ENCODE results near the gene PKDREJ. TPM values are rescaled to one million over a fixed set of nuclear protein-coding genes. Genes with fewer than 3 reads are reported as not detected.

The PKDREJ gene
- total RNA-seq, 1 experiment from 2014 or later, result 0.02 TPM

DNA sequence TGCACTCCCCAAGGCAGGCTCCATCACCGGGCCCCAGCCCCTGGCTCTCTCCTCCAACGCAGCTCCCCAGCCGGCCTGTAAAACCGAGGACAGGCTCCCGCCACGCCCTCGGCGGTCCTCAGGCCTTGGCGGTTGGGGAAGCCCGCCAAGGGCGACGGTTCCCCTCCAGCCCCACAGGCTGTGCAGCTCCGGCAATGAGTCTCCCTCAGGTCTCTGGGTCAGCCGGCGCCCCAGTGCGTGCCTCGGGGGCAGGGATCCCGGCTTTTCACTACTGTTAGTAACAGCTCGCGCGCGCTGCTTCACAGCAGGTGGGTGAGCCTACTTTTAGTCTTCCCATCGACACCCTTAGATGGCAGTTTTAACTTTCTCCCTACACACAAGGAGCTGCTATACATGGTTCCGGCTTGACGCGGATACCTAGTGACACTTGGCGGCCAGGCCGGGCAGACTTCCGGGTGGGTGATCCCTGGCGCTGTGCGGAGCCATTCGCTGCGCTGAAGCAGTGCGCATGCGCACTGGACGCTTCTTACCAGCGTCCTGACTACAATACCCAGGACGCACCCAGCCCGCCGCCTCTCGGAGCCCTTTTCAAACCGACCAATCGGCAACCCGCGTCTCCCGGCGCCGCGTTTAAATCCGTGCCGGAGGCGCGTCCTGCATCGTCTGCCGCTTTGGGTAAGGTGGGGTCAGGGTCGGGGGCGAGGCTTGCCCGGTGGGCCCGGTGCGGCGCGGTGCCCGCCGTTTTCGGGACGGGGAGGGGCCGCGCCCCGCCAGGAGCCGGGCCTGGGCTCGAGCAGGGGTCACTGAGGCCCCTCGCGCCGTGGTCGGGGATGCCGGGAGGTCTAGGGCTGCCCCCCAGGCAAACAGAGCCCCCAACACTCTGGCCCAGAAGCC is 33.4 kb upstream of the PKDREJ start, which contains the start of gene GTSE1 (continued):
- TF ChIP-seq PRDM15 (CRISPR knock-in tag; IDR thresholded peaks at IDR 0.05) (no peak), FOXK1 (CRISPR knock-in tag; IDR thresholded peaks at IDR 0.05) (peak; percentile 85), ATF1 (CRISPR knock-in tag; IDR thresholded peaks at IDR 0.05) (no peak), ZNF232 (CRISPR knock-in tag; IDR thresholded peaks at IDR 0.05) (0 out of 2 replicates have a peak, but pooled peaks have one; percentile 45), USF2 (CRISPR knock-in tag; IDR thresholded peaks at IDR 0.05) (peak; percentile 43), JUN (CRISPR knock-in tag; IDR thresholded peaks at IDR 0.05) (0 out of 2 replicates have a peak, but pooled peaks have one; percentile 28), E2F5 (CRISPR knock-in tag; IDR thresholded peaks at IDR 0.05) (peak; percentile 78; the same call in 1 of the 2 replicates), IRF2 (CRISPR knock-in tag; IDR thresholded peaks at IDR 0.05; ENCODE audit: borderline replicate concordance, low read depth) (no peak), MAX (CRISPR knock-in tag; IDR thresholded peaks at IDR 0.05) (peak; percentile 82; the same call in 1 of the 2 replicates), MYBL2 (CRISPR knock-in tag; IDR thresholded peaks at IDR 0.05) (peak; percentile 100), EMX1 (CRISPR knock-in tag; IDR thresholded peaks at IDR 0.05) (no peak), NR3C1 (CRISPR knock-in tag; conservative IDR thresholded peaks at IDR 0.05; ENCODE audit: low read depth) (no peak), SP1 (CRISPR knock-in tag; conservative IDR thresholded peaks at IDR 0.05) (peak; percentile 79), PRRX2 (CRISPR knock-in tag; IDR thresholded peaks at IDR 0.05) (no peak), MXD4 (CRISPR knock-in tag; IDR thresholded peaks at IDR 0.05; ENCODE audit: borderline replicate concordance) (no peak), FOXP1 (CRISPR knock-in tag; IDR thresholded peaks at IDR 0.05; ENCODE audit: borderline replicate concordance) (peak; percentile 62; the same call in 1 of the 2 replicates), KAT7 (CRISPR knock-in tag; IDR thresholded peaks at IDR 0.05; ENCODE audit: borderline replicate concordance) (no peak), RELA (CRISPR knock-in tag; IDR thresholded peaks at IDR 0.05; ENCODE audit: borderline replicate concordance) (no peak)
- TF ChIP-seq, protein P1, sequence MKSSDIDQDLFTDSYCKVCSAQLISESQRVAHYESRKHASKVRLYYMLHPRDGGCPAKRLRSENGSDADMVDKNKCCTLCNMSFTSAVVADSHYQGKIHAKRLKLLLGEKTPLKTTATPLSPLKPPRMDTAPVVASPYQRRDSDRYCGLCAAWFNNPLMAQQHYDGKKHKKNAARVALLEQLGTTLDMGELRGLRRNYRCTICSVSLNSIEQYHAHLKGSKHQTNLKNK (CRISPR knock-in tag; IDR thresholded peaks at IDR 0.05), result no peak
- TF ChIP-seq, protein P2, sequence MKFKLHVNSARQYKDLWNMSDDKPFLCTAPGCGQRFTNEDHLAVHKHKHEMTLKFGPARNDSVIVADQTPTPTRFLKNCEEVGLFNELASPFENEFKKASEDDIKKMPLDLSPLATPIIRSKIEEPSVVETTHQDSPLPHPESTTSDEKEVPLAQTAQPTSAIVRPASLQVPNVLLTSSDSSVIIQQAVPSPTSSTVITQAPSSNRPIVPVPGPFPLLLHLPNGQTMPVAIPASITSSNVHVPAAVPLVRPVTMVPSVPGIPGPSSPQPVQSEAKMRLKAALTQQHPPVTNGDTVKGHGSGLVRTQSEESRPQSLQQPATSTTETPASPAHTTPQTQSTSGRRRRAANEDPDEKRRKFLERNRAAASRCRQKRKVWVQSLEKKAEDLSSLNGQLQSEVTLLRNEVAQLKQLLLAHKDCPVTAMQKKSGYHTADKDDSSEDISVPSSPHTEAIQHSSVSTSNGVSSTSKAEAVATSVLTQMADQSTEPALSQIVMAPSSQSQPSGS (CRISPR knock-in tag; IDR thresholded peaks at IDR 0.05; ENCODE audit: borderline replicate concordance, low read depth), result no peak
- TF ChIP-seq, protein P3, sequence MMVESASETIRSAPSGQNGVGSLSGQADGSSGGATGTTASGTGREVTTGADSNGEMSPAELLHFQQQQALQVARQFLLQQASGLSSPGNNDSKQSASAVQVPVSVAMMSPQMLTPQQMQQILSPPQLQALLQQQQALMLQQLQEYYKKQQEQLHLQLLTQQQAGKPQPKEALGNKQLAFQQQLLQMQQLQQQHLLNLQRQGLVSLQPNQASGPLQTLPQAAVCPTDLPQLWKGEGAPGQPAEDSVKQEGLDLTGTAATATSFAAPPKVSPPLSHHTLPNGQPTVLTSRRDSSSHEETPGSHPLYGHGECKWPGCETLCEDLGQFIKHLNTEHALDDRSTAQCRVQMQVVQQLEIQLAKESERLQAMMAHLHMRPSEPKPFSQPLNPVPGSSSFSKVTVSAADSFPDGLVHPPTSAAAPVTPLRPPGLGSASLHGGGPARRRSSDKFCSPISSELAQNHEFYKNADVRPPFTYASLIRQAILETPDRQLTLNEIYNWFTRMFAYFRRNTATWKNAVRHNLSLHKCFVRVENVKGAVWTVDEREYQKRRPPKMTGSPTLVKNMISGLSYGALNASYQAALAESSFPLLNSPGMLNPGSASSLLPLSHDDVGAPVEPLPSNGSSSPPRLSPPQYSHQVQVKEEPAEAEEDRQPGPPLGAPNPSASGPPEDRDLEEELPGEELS (CRISPR knock-in tag; IDR thresholded peaks at IDR 0.05), result peak; percentile 57; the same call in 1 of the 2 replicates
- TF ChIP-seq, protein P4, sequence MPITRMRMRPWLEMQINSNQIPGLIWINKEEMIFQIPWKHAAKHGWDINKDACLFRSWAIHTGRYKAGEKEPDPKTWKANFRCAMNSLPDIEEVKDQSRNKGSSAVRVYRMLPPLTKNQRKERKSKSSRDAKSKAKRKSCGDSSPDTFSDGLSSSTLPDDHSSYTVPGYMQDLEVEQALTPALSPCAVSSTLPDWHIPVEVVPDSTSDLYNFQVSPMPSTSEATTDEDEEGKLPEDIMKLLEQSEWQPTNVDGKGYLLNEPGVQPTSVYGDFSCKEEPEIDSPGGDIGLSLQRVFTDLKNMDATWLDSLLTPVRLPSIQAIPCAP (CRISPR knock-in tag; IDR thresholded peaks at IDR 0.05), result peak; percentile 61; the same call in 1 of the 2 replicates
